Activated CD4-positive, alpha-beta T cell treated with anti-CD3 and anti-CD28 coated beads, Interleukin-2, amount 50 U/mL, for 1 hour (primary cell): ENCODE results near the gene METRN.
A peak's percentile ranks its signal among the peaks of the same experiment; 100 is the strongest.

Source experiments
- DNase-seq: peaks from one replicate; pipeline ENCODE4 v3.0.0-alpha.2; 2020

The METRN gene

DNA sequence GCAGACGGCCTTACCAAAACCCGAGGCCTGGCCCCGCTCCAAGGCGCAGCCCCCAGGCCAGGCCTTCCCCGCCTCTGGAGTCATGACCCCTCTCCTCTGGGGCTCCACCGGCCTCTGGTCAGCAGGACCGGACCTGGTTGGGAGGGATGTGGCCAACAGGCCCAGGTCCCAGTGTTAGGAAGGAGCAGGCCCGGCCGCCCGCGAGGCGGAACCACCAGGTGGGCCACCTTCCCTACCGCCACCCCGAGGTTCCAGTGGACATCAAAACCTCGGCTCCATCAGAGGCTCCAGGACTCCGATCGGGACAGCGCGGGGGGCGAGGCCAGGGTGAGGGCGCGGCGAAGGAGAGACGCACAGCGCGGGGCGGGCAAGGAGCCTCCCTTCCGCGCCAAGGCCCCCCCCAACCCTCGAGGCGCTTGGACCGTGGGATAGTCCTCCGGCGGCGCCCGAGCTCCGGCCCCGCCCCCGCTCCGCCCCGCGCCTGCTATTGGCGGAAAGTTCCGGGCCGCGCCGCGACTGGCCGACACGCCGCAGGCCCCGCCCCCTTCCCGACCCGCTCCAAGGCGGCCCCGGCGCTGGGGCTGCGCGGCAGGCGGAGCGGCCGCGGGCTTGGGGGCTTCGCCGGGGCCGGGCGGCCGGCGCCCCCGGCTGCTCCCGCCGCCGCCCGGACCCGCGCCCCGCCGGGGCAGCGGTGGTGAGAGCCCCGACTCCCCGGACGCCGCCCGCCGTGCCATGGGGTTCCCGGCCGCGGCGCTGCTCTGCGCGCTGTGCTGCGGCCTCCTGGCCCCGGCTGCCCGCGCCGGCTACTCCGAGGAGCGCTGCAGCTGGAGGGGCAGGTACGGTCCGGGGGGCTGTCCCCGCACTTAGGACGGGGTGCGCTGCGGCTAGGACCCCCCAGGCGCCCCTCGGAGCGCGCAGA is at the start of gene METRN:
Gene METRN (plus strand): TSS at position 561 of the 919 bp plus-strand sequence. CDS start 172 bp downstream, at position 733.
- DNase-seq = peak; percentile 88

DNA sequence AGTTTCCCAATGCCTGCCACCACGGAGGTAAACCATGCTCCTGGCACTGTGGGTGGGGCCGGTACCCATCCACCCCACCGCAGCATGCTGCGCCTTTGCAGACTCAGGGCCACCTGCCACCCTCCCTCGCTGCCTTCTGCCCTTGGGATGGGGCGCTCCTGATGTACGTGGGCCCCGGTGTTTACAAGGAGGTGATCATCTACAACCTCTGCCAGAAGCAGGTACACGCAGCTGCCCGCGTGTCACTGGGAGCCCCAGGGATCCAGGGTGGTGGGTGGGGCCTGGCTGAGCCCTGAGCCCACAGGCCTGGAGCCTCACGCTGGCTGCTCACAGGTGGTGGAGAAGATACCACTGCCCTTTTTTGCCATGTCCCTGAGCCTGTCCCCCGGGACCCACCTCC is 48.3 kb upstream of the METRN start:
- DNase-seq = no peak

GRCh38 chr16:667113-667779 is 47.7 kb upstream of the METRN start:
- DNase-seq = no peak

- DNase-seq = peak; percentile 89
Measured at GRCh38 chr16:667780-668518, 47.0 kb upstream of the METRN start, which contains the start of gene RHOT2. TSS of gene RHOT2 (plus strand) at chr16:668132. CDS start at chr16:668200, 68 bp downstream.

GRCh38 chr16:668519-669171 is 46.3 kb upstream of the METRN start:
- DNase-seq = no peak

GRCh38 chr16:669666-670065 is 45.3 kb upstream of the METRN start:
- no peak for DNase-seq

- DNase-seq = no peak
Measured at GRCh38 chr16:670485-671352, 44.2 kb upstream of the METRN start.

DNA sequence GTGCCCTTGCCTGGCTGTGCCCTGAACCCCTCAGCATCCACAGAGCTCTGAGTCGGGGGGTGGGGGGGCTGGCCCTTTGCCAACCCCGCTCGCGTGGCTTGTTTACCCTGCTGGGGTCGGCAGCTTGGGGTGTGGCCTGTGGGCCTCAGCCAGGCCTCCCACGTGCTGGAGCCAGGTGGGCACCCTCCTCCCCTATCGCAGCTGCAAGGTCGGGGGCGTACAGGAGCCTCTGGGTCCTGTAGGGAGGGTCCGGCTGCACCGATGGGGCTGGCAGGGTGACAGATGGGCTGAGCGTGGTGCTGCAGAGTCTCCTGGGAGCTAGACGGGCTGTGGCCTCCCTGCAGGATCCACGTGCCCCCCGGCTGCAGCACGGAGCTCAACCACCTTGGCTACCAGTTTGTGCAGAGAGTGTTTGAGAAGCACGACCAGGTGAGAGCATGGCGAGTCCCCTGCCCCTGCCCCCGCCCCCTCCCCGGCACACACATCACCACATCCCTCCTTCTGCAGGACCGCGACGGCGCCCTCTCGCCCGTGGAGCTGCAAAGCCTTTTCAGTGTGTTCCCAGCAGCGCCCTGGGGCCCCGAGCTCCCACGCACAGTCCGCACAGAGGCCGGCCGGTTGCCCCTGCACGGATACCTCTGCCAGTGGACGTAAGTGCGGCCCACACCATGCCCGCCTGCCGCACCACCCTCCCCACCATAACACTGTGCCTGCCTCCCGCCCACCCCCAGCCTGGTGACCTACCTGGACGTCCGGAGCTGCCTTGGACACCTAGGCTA is 43.4 kb upstream of the METRN start:
- no peak for DNase-seq

DNA sequence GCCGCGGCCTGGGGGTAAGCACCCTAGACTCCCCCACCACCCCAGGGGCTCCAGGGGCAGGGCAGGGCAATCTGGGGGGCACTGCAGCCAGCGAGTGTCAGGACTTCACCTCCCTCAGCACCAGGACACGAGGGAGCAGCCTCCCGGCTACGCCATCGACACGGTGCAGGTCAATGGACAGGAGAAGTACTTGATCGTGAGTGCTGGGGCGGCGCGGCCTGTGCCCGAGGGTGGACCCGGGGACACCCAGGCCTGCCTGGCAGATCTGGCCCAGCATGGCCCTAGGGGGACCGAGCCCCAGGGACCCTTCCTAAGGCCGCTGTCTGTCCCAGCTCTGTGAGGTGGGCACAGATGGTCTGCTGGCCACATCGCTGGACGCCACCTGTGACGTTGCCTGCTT is 42.5 kb upstream of the METRN start:
- DNase-seq = no peak

DNA sequence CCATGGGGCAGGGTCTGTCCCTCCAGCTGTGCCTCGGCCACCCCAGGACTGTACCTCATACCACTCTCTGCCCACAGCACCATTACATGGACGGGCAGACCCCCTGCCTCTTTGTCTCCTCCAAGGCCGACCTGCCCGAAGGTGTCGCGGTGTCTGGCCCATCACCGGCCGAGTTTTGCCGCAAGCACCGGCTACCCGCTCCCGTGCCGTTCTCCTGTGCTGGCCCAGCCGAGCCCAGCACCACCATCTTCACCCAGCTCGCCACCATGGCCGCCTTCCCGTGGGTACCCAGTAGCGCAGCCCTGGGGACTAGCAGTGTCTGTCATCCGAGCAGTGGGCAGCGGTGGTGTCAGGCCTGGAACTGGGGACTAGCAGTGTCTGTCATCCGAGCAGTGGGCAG is 42.1 kb upstream of the METRN start:
- no peak for DNase-seq

DNA sequence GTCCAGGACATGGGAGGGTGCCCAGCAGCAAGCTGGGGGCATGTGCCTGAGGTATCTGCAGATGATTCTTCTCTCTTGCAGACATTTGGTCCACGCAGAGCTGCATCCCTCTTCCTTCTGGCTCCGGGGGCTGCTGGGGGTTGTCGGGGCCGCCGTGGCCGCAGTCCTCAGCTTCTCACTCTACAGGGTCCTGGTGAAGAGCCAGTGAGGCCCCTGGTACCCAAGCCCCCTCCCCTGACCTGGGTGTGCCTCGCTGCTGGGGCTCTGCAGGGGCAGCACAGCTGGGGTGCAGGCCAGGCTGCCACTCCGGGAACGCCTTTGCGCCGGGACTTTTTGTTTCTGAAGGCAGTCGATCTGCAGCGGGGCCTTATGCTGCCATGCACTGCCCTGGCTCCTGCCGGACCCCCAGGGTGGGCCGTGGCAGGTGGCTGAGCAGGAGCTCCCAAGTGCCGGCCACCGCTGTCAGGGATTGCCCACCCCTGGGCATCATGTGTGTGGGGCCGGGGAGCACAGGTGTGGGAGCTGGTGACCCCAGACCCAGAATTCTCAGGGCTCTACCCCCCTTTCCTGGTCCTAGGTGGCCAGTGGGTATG is 41.4 kb upstream of the METRN start:
- no peak for DNase-seq

DNA sequence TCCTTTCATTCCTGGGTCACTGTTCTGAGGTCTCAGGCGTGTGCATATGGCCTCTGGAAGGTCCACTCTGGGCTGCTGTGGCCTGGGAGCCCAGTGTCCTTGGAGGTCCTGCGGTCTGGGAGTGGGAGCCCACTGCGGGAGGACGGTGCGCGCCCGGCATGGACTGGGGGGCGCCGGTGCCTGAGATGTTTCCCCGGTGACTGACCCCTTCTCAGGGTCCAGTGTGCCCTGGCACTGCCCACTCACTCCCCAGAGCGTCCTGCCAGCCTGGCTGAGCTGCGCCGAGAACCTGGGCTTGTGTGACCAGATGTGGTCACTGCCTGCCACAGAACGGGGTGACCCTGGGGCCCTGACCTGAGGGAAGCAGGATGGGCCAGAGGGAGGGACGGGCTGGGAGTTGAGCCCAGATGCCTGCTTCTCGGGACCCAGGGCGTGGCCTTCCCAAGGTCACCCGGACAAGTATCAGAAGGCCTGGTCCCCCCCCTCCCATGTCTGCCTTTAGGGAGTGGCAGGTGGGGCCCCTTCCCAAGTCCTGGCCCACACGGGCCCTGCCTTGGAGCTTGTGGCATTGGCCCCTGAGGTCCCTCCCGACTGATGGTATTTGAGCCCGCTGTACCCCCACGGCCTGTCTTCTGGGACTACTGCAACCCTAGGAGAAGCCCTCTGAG is 40.6 kb upstream of the METRN start:
- DNase-seq = no peak

- DNase-seq = no peak
Measured at GRCh38 chr16:674968-675883, 39.7 kb upstream of the METRN start, which contains the start of gene RHBDL1. TSS of gene RHBDL1 (plus strand) at chr16:675671. CDS start at chr16:675791, 120 bp downstream.

DNA sequence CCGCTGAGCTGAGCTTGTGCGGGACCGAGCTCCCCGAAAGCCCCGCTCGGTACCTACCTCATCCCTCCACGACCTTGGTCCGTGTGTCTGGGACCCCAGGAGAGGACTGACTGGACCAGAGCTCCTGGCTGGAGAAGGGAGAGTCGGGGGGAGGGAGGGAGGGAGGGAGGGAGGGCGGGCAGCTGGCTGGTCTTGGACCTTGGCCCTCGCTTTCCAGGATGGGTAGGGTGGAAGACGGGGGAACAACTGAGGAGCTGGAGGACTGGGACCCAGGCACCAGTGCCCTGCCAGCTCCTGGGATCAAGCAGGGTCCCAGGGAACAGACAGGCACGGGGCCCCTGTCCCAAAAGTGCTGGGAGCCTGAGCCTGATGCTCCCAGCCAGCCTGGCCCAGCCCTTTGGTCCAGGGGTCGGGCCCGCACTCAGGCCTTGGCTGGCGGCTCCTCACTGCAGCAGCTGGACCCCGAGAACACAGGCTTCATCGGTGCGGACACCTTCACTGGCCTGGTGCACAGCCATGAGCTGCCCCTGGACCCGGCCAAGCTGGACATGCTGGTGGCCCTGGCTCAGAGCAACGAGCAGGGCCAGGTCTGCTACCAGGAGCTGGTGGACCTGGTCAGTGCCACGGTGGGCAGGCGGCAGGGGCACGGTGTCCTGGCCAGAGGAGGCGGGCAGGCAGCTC is 38.9 kb upstream of the METRN start:
- no peak for DNase-seq

DNA sequence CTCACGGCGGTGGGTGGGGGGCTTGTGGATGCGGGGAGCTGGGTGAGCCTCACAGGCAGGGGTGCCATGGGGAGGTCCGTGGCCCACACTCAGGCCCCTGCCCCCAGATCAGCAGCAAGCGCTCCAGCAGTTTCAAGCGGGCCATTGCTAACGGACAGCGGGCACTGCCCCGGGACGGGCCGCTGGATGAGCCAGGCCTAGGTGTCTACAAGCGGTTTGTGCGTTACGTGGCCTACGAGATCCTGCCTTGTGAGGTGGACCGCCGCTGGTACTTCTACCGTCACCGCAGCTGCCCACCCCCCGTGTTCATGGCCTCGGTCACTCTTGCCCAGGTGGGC is 38.4 kb upstream of the METRN start:
- no peak for DNase-seq

- peak; percentile 59 for DNase-seq
Measured at GRCh38 chr16:676913-677312, 38.0 kb upstream of the METRN start.

DNA sequence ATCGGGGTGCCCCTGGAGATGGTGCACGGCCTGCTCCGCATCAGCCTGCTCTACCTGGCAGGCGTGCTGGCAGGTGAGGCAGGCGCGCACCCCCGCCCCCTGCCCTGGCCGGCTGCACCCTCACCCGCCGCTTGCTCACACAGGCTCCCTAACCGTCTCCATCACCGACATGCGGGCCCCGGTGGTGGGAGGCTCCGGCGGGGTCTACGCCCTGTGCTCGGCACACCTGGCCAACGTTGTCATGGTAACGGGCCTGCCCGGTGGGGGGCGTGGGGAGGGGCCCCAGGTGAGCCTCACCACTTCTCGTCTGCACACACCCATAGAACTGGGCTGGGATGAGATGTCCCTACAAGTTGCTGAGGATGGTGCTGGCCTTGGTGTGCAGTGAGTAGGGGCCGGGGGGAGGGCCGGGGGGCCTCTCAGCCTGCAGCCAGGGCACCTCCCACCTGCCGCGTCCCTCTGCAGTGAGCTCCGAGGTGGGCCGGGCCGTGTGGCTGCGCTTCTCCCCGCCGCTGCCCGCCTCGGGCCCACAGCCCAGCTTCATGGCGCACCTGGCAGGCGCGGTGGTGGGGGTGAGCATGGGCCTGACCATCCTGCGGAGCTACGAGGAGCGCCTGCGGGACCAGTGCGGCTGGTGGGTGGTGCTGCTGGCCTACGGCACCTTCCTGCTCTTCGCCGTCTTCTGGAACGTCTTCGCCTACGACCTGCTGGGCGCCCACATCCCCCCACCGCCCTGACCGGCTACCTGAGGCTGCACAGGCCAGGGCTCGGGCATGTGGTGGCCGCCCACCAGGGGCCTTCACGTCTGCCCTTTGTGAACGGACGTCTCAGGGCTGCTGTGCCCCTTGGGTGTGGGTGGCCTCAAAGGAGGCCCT is 37.4 kb upstream of the METRN start:
- no peak for DNase-seq
